GM19099 (cell line): ENCODE data around the gene NEGR1.

Experiments
- POLR2A ChIP-seq: IDR thresholded peaks from 3 replicates; pipeline ENCODE4 v1.6.1; 2011; ENCODE audit warnings: low read depth; ENCODE audit not compliant: insufficient read length; ENCODE audit errors: extremely low read depth

Gene NEGR1

GRCh38 chr1:71526824-71527223, 755.5 kb downstream of the NEGR1 start:
- no peak for TF ChIP-seq POLR2A

DNA sequence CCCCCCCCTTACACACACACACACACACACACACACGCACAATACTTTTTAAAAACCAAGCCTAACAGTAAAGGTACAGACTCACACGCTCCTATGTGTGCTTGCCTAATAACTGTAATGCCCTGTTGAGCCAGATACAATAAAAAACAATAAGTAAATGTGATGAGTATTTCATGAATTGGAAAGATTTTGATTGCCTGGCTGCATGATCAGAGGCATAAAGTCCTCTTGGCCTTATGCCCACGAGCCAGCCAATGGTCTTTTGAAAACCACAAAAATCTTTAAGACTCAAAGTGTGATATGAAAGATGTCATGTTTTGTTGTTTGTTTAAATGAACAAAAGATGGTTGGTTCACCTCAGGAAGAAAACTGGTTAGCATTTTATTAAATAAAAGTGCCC, 759.6 kb downstream of the NEGR1 start:
- no peak for TF ChIP-seq POLR2A

DNA sequence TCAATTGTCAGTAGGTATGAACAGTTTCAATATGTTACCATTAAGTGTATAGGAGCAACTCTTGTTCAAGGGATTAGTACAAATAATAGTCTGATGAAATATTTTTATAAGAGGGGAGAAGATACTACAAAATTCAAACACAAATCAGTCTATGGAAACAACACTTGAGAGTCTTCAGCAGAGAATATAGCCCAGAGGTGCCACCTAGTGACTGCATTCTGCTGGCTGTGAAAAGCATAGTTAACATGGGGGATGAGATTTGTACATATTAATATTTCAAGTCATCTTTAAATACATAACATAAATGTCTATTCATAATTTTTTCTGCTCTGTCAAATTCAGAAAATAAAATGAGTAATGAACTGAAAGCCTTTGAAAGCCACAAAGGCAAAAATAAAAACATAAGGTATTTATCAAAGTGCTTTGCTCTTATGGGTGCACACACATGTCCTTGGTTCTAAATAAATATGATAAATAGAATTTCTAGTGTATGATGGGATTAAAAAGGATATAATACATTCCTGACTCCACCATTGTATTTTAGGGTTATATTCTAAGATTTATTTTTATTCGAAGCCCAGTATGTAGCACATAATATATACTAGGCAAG, 760.6 kb downstream of the NEGR1 start:
- TF ChIP-seq POLR2A, result no peak

- no peak for TF ChIP-seq POLR2A
These were observed 770.8 kb downstream of the NEGR1 start for GRCh38 chr1:71511505-71511904.

- TF ChIP-seq POLR2A, result no peak
These were observed 771.6 kb downstream of the NEGR1 start for GRCh38 chr1:71510725-71511124.

DNA sequence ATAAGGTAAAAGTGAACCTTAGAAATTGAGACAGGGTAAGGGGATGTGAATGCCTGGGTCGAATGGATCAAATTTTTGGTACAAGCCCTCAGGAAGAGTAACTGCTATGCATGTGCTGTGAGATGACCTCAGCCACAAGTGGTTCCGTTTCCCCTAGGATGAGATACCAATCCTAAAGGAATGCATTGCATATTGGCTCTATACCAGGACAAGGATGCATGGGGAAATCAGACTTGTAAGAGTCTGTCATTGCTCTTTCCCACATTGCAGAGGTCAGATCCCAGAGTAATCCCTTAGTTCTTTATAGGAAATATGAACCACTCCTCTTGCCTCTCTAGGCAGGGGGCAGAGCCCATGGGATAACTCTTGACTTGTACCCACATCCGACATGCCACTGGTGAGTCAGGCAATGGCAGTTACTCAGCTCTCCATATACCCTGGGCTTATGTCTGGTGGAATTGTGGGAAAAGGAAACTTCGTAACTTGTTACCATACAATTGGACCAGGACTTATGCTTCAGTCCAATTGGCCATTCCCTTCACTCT, 773.2 kb downstream of the NEGR1 start:
- TF ChIP-seq POLR2A, result no peak

- no peak for TF ChIP-seq POLR2A
These were observed 780.3 kb downstream of the NEGR1 start for GRCh38 chr1:71502006-71502405.

- no peak for TF ChIP-seq POLR2A
These were observed 783.8 kb downstream of the NEGR1 start for GRCh38 chr1:71498542-71498941.

- no peak for TF ChIP-seq POLR2A
These were observed 788.2 kb downstream of the NEGR1 start for GRCh38 chr1:71494163-71494562.

DNA sequence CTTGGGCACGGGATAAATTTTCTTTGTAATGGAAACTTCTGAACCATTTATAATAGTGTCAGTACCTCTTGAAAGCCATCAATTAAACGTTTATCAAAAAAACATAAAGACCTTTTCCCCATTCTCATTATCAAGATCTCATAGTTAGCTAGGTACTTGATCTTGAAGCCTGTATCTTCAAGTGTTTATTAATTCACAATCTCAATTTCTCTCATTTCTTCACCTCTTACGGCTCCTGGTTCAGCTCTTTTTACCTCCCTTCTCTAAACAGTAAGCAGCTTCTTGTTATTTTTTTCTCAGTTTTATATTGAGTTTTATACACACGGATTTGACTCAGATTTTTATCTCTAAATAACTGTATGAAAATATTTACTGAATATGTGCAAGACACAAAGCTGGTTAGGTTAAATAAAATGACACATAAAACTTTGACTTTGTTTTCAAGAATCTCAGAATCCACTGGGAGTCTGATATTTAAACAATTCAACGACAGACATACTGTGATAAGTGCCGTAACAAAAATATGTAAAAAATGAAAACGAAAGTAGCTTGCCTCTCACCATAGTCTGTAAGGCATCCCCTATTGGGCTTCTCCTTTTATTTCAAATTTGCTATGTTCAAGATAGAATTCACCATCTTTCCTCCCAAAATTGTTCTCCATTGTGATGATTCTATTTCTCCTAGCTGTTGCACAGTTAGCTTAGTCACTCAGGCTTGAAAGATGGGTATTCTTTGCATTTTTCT, 789.9 kb downstream of the NEGR1 start:
- TF ChIP-seq POLR2A, result no peak

- TF ChIP-seq POLR2A, result no peak
These were observed 791.9 kb downstream of the NEGR1 start for GRCh38 chr1:71490432-71490831.

DNA sequence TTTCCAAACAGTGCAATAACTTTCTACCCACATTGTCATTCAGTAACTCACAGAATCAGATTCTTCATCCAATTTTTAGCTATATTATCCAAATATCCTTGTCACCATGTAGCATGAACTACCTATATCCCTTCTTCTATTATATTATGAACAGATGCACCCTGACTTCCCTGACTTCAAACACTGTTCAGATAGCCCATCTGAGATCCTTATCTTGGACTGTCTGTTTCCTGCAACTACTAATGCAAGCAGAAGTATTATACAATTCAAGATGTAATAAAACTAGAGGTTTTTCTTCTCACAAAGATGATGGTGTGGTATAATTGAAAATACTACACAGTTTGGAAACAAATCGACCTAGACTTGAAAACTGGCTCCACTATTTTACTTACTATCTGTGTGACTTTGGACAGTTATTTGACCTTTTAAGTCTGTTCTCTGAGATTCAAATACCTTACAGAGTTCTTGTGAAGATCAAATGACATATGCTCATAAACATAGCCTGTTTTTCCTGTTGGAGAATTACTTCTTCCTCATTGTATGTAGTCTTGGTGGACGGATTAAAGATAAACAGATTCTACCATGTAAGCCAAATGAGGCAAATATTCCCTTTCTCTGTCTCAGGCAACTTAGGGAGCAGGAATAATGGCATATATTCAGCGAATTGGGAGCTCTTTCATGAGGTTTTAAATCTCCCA, 793.6 kb downstream of the NEGR1 start:
- no peak for TF ChIP-seq POLR2A

DNA sequence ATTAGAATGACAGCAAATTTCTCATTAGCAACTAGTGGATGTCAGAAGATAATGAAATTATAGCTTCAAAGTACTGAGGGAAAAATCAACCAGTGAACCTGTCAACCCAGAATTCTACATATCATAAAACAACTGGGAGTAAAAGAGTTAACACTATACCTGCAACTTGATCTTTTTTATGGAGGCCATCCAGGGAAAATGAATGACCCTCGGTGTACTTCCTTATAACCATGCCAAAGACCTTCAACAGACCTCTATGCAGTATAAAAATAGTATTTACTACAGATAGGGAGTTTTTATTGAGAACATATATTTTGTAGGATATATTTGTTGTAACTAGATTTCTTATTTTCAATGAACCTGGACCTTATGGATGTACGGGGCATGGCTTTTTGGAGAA, 809.0 kb downstream of the NEGR1 start:
- no peak for TF ChIP-seq POLR2A

DNA sequence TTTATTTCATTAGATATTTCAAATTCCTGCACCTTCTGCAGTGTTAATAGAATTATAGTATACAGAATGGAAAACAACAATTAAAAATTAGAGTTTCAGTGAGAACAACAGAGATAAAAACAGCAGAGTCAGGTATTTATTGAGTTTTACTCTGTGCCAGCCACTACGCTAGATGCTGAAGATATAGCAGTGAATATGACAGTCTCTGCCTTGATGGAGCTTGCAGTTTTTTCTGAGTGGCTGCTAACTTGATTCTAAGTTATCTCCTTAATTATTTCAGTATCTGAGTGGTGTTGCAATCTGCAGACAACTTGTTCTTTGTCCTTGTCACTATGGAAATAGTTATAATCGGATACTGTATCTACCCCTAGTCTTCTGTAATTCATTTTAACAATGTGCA, 817.2 kb downstream of the NEGR1 start:
- TF ChIP-seq POLR2A, result no peak

DNA sequence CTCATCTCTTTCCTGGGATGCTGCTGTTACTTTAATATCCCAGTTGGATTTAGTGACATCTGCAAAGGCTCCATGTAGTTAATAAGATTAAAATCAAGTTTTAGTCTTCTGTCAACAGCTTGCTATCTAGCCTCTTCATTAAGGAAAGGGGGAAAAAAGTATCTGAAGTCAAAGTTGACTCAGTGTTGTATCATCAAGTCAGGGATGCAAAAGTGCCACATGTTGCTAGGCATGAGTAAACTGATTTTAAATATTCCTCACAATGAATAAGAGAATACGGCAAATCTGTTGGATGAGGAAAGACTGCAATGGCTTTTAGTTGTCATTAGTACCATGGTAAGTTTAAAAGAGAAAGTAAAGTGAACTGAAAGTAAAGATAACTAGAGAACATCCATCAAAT, 818.3 kb downstream of the NEGR1 start:
- TF ChIP-seq POLR2A, result no peak

DNA sequence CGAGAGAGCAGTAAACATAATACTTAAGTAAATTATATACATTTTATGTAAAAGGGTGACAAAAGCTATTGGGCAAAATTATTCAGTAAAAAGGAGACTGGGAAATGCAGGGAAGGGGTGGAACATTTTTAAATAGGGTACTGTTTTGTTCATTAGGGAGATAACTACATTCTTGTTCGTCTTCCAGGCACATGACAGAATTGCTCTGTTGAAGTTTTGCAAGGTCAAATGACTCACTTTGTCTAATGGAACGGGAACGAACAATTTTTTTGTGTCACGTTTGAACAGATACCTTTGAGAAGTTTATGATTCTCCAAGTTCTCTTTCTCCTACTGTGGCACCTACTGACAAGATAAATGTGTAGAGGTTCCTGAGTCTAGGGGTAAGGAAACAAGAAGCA, 819.2 kb downstream of the NEGR1 start:
- TF ChIP-seq POLR2A, result no peak

DNA sequence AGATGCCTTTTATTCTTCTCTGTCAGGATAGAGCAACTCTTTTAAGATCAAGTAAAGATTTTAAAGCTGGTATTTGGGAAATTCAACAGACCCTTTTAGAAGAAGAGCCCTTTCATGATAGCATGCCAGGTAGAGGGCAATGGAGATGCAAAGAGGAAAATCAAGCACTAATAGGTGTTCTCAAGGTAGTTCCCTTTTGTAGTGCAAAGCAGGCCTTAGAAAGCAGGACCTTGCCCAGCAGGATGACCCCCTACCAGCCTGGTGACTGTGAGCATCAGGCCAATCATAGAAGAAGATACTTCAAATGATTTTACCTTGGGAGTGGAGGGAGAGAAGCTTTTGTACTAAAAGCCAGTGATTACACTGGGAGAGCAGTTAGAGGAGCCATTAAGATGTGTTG, 820.1 kb downstream of the NEGR1 start:
- no peak for TF ChIP-seq POLR2A

- no peak for TF ChIP-seq POLR2A
These were observed 820.9 kb downstream of the NEGR1 start for GRCh38 chr1:71461416-71461815.
